ENCODE measurements around the gene ADIPOR2.

The ADIPOR2 gene

GRCh38 chr12:1741154-1741949, 50.5 kb downstream of the ADIPOR2 start:
- no peaks in the 10 kb centered on the region for H3K36me3 ChIP-seq (ENCODE audit: control insufficient read depth, insufficient read depth, low read length)
- no peak for TF ChIP-seq CTCF (IDR thresholded peaks at IDR 0.05; ENCODE audit: insufficient read depth, low read length, poor library complexity, severe bottlenecking)
- H3K4me3 ChIP-seq (replicated peaks; ENCODE audit: low read depth, low read length) = no peak overlapping the region
- H3K27me3 ChIP-seq (replicated peaks; ENCODE audit: control insufficient read depth, insufficient read depth, low read length) = no peaks in the 10 kb centered on the region
- no peak for DNase-seq (ENCODE audit: extremely low read depth, insufficient read length)

DNA sequence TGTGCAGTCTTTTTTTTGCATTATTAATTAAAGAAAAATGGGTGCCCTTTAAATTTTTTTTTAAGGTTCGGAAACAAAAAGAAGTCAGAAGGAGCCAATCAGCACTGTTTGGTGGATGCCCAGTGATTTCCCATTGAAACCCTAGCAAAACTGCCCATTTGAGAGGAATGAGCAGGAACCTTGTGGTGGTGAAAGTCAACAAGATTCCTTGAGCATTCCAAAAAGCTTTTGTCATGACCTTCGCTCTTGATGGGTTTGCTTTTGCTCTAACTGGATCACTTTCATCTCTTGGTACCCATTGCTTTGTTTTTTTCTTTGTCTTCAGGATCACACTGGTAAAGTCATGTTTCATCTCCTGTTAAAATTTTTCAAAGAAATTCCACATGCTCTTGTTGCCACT, 54.1 kb downstream of the ADIPOR2 start:
- H3K27me3 ChIP-seq (replicated peaks; ENCODE audit: control insufficient read depth, insufficient read depth, low read length) = no peaks in the 10 kb centered on the region
- no peaks in the 10 kb centered on the region; the same call in 1 of the 2 replicates for H3K36me3 ChIP-seq (ENCODE audit: control insufficient read depth, insufficient read depth, low read length)
- H3K4me3 ChIP-seq (replicated peaks; ENCODE audit: low read depth, low read length) = no peak overlapping the region
- no peak for DNase-seq (ENCODE audit: extremely low read depth, insufficient read length)
- TF ChIP-seq CTCF (IDR thresholded peaks at IDR 0.05; ENCODE audit: insufficient read depth, low read length, poor library complexity, severe bottlenecking) = no peak

DNA sequence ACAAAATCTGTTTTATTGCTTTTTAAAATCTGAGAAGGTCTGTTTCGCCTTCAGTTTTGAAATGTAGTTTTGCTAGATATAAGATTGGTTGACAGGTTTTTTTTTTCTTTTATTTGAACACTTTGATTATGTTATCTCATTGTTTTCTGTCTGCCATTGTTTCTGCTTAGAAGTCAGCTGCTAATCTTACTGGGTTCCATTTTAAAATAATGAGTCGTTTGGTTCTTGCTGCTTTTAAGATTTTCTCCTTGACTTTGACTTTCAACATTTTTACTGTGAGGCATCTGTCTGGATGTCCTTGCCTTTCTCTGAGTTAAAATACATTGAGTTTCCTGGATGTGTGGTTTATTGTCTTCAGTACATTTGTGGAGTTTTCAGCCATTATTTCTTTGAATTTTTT, 56.7 kb downstream of the ADIPOR2 start:
- no peak overlapping the region for H3K4me3 ChIP-seq (replicated peaks; ENCODE audit: low read depth, low read length)
- no peaks in the 10 kb centered on the region; the same call in 1 of the 2 replicates for H3K36me3 ChIP-seq (ENCODE audit: control insufficient read depth, insufficient read depth, low read length)
- DNase-seq (ENCODE audit: extremely low read depth, insufficient read length) = no peak
- H3K27me3 ChIP-seq (replicated peaks; ENCODE audit: control insufficient read depth, insufficient read depth, low read length) = no peaks in the 10 kb centered on the region
- TF ChIP-seq CTCF (IDR thresholded peaks at IDR 0.05; ENCODE audit: insufficient read depth, low read length, poor library complexity, severe bottlenecking) = no peak

DNA sequence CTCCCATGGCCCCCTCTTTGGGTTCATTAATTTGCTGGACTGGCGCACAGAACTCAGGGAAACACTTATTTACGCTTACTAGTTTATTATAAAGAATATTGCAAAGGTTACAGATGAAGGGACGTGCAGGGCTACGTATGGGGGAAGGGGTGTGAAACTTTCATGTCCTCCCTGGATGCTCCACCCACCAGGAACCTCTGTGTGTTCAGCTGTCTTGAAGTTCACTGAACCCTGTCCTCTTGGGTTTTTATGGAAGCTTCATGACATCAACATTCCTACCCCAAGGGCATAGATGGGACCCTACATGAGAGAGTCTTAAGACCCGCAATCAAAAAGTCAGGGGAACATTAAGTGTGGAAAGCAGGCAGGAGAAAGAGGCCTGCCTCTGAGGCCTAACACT, 58.1 kb downstream of the ADIPOR2 start:
- Histone ChIP-seq H3K36me3 (ENCODE audit: control insufficient read depth, insufficient read depth, low read length) (no peaks in the 10 kb centered on the region; the same call in 1 of the 2 replicates), H3K4me3 (replicated peaks; ENCODE audit: low read depth, low read length) (no peak overlapping the region), H3K27me3 (replicated peaks; ENCODE audit: control insufficient read depth, insufficient read depth, low read length) (no peaks in the 10 kb centered on the region)
- no peak for DNase-seq (ENCODE audit: extremely low read depth, insufficient read length)
- TF ChIP-seq CTCF (IDR thresholded peaks at IDR 0.05; ENCODE audit: insufficient read depth, low read length, poor library complexity, severe bottlenecking) = no peak

DNA sequence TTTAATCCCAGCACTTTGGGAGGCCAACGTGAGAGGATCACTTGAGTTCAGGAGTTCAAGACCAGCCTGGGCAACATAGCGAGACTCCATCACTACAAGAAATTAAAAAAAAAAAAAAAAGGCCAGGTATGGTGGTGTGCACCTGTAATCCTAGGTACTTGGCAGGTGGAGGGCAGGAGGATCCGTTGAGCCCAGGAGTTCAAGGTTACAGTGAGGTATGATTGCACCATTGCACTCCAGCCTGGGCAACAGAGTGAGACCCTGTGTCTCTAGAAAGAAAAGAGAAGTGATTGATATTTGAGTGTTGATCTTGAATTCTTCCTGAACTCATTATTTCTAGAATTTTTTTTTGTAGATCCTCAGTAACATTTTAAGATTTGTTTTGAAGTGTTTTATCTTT, 59.4 kb downstream of the ADIPOR2 start:
- no peak overlapping the region for H3K4me3 ChIP-seq (replicated peaks; ENCODE audit: low read depth, low read length)
- no peaks in the 10 kb centered on the region for H3K27me3 ChIP-seq (replicated peaks; ENCODE audit: control insufficient read depth, insufficient read depth, low read length)
- peaks cover 2% of the 10 kb centered on the region for H3K36me3 ChIP-seq (ENCODE audit: control insufficient read depth, insufficient read depth, low read length)
- no peak for TF ChIP-seq CTCF (IDR thresholded peaks at IDR 0.05; ENCODE audit: insufficient read depth, low read length, poor library complexity, severe bottlenecking)
- no peak for DNase-seq (ENCODE audit: extremely low read depth, insufficient read length)

All from GM06990 (cell line).